IMR-90 (cell line): ENCODE data around the gene PAM16. TPM values are rescaled to one million over a fixed set of nuclear protein-coding genes. Genes with fewer than 3 reads are reported as not detected.
A peak's percentile ranks its signal among the peaks of the same experiment; 100 is the strongest.

Source experiments
- ATAC-seq: fragments of 200-7000 bp; cut with Tn5 transposase; 2 replicates; pipeline ENCODE4 v1.9.1; 2020; ENCODE audit warnings: low read depth, mild to moderate bottlenecking, moderate library complexity
- BruUV-seq: library from RNA; stranded (reverse); fragments of 400-500 nt; replicated peaks from 2 replicates; lab custom pipeline; 2021; lab: Mats Ljungman, UMichigan
- CTCF ChIA-PET: fragments of 300-600 bp; formaldehyde crosslinking; extraction: SDS; loops from one replicate; lab custom pipeline; 2021; ENCODE audit warnings: antibody characterized with exemption; lab: Yijun Ruan, JAX
- POLR2A ChIA-PET: fragments of 300-600 bp; sonication (Branson Sonifier 250); formaldehyde crosslinking; loops from one replicate; lab custom pipeline; 2022; ENCODE audit warnings: antibody characterized with exemption; ENCODE audit not compliant: unreplicated experiment; lab: Charles Lee
- DNase-seq: peaks from one replicate; pipeline ENCODE4 v3.0.0; 2013
- H2AFZ ChIP-seq: replicated peaks from 2 replicates; pipeline ENCODE3; 2013; ENCODE audit warnings: low read length, mild to moderate bottlenecking; ENCODE audit not compliant: poor library complexity
- H2AK5ac ChIP-seq: 2 replicates; pipeline ENCODE4 v1.6.1; 2013; ENCODE audit warnings: low read depth, low read length, inconsistent platforms
- H2AK9ac ChIP-seq: replicated peaks from 2 replicates; pipeline ENCODE3; 2013; ENCODE audit warnings: mild to moderate bottlenecking, low read depth, low read length, moderate library complexity; ENCODE audit not compliant: poor library complexity
- H2BK120ac ChIP-seq: 2 replicates; pipeline ENCODE4 v1.6.1; 2013; ENCODE audit warnings: low read depth, low read length, inconsistent platforms
- H2BK15ac ChIP-seq: 3 replicates; pipeline ENCODE4 v1.6.1; 2013; ENCODE audit warnings: low read depth, low read length, inconsistent platforms
- H2BK20ac ChIP-seq: 2 replicates; pipeline ENCODE4 v1.6.1; 2013; ENCODE audit warnings: low read depth, mild to moderate bottlenecking, inconsistent platforms, low read length, moderate library complexity
- H2BK5ac ChIP-seq: 2 replicates; pipeline ENCODE4 v1.6.1; 2013; ENCODE audit warnings: mild to moderate bottlenecking, low read depth, low read length, inconsistent platforms; ENCODE audit not compliant: poor library complexity, severe bottlenecking
- H3K14ac ChIP-seq: replicated peaks from 2 replicates; pipeline ENCODE4 v1.6.1; 2013; ENCODE audit warnings: low read depth, low read length, inconsistent platforms
- H3K18ac ChIP-seq: 2 replicates; pipeline ENCODE4 v1.6.1; 2013; ENCODE audit warnings: low read depth, low read length, control low read depth
- H3K23ac ChIP-seq: 2 replicates; pipeline ENCODE4 v1.6.1; 2013; ENCODE audit warnings: low read depth, low read length, inconsistent platforms
- H3K27ac ChIP-seq: 2 replicates; pipeline ENCODE4 v1.5.1; 2013; ENCODE audit warnings: mild to moderate bottlenecking, control low read depth, low read length; ENCODE audit not compliant: insufficient read depth
- H3K27me3 ChIP-seq: 2 replicates; pipeline ENCODE4 v1.6.1; 2013; ENCODE audit warnings: low read length; ENCODE audit not compliant: control insufficient read depth, insufficient read depth
- H3K36me3 ChIP-seq: 2 replicates; pipeline ENCODE4 v1.6.1; 2013; ENCODE audit warnings: low read length, mixed read lengths; ENCODE audit not compliant: control insufficient read depth, insufficient read depth
- H3K4ac ChIP-seq: 2 replicates; pipeline ENCODE4 v1.6.1; 2013; ENCODE audit warnings: low read depth, low read length, inconsistent platforms
- H3K4me1 ChIP-seq: 2 replicates; pipeline ENCODE4 v1.6.1; 2013; ENCODE audit warnings: low read length, mixed read lengths; ENCODE audit not compliant: control insufficient read depth, insufficient read depth
- H3K4me2 ChIP-seq: 2 replicates; pipeline ENCODE4 v1.6.1; 2013; ENCODE audit warnings: low read depth, mild to moderate bottlenecking, control low read depth, low read length, moderate library complexity
- H3K4me3 ChIP-seq: 2 replicates; pipeline ENCODE4 v1.5.1; 2013; ENCODE audit warnings: low read depth, mild to moderate bottlenecking, control low read depth, low read length, moderate library complexity; ENCODE audit not compliant: insufficient read depth
- H3K56ac ChIP-seq: 2 replicates; pipeline ENCODE4 v1.6.1; 2013; ENCODE audit warnings: low read length, inconsistent platforms; ENCODE audit not compliant: insufficient read depth; ENCODE audit errors: extremely low read depth
- H3K79me1 ChIP-seq, 2 experiments: 2 replicates each; pipeline ENCODE4 v1.6.1; 2013; ENCODE audit warnings: low read length in 2 of 2, inconsistent platforms in 1 of 2, low read depth in 1 of 2
- H3K9ac ChIP-seq: 2 replicates; pipeline ENCODE4 v1.6.1; 2013; ENCODE audit warnings: low read depth, low read length, control low read depth
- H3K9me1 ChIP-seq: 2 replicates; pipeline ENCODE4 v1.6.1; 2013; ENCODE audit warnings: low read length, inconsistent platforms; ENCODE audit not compliant: insufficient read depth
- H3K9me3 ChIP-seq: 2 replicates; pipeline ENCODE4 v1.6.1; 2013; ENCODE audit warnings: low read length; ENCODE audit not compliant: control insufficient read depth, insufficient read depth
- H4K20me1 ChIP-seq: 2 replicates; pipeline ENCODE4 v1.6.1; 2013; ENCODE audit warnings: low read length, inconsistent platforms; ENCODE audit not compliant: insufficient read depth
- H4K5ac ChIP-seq: 2 replicates; pipeline ENCODE4 v1.6.1; 2013; ENCODE audit warnings: mild to moderate bottlenecking, low read depth, low read length, control low read depth
- H4K8ac ChIP-seq, 2 experiments: 2 replicates each; pipeline ENCODE4 v1.6.1; 2013; ENCODE audit warnings: low read depth in 2 of 2, low read length in 2 of 2, control low read depth in 1 of 2, inconsistent platforms in 1 of 2
- H4K91ac ChIP-seq: 2 replicates; pipeline ENCODE4 v1.6.1; 2013; ENCODE audit warnings: low read depth, low read length, inconsistent platforms; ENCODE audit not compliant: insufficient read depth
- ELK1 ChIP-seq: fragments of 150-350 bp; IDR thresholded peaks from 2 replicates; pipeline ENCODE4 v1.6.1; 2016; ENCODE audit warnings: low read depth, mild to moderate bottlenecking, low read length, moderate library complexity, borderline replicate concordance
- MAFK ChIP-seq: IDR thresholded peaks from 2 replicates; pipeline ENCODE4 v1.6.1; 2012; ENCODE audit warnings: low read depth, low read length, improper control_type of control experiment
- MAZ ChIP-seq: IDR thresholded peaks from 2 replicates; pipeline ENCODE4 v1.6.1; 2012; ENCODE audit warnings: low read depth, mild to moderate bottlenecking, low read length, improper control_type of control experiment, moderate library complexity, borderline replicate concordance
- WGBS, 2 experiments: methylation state at CpG; one replicate each; pipeline versions ENCODE4 v1.1.5 to v1.1.7; 2013; ENCODE audit warnings: missing lambda C conversion rate in 2 of 2; ENCODE audit not compliant: insufficient read length in 1 of 2; ENCODE audit errors: extremely low coverage in 2 of 2; 5-methylcytosine and 5-hydroxymethylcytosine counted together
- dilution Hi-C: fragments of 300-500 bp; cut with HindIII; formaldehyde crosslinking; loops from one replicate; pipeline ENCODE4 v1.14.3; 2018; ENCODE audit warnings: low sequenced_read_pairs; ENCODE audit not compliant: unreplicated experiment
- in situ Hi-C: fragments of 300-500 bp; cut with MboI; formaldehyde crosslinking; loops from 3 replicates; pipeline ENCODE4 v1.14.3; 2019; ENCODE audit warnings: low sequenced_read_pairs, inconsistent platforms, mixed read lengths
- intact Hi-C: fragments of 100-400 bp; cut with micrococcal nuclease; formaldehyde crosslinking; loops from 2 replicates; pipeline ENCODE4 v1.10.0; 2022
- polyA plus RNA-seq, 3 experiments: library from polyadenylated mRNA; depleted of rRNA; stranded (reverse); fragments of >200 nt; gene quantifications; 2 replicates each; pipeline ENCODE4 v1.2.3, GENCODE V29; 2012; ENCODE audit warnings: low replicate concordance in 1 of 3
- total RNA-seq: library from RNA; depleted of rRNA; stranded (reverse); fragments of >200 nt; gene quantifications from 2 replicates; pipeline ENCODE4 v1.2.3, GENCODE V29; 2012

PAM16 gene
- total and polyA plus RNA-seq, 2 of the 4 experiments (the other 2 are of a cell fraction), result 17.9 to 48.4 TPM

- no peak for TF ChIP-seq ELK1
Measured at GRCh38 chr16:4361033-4361943, 10.2 kb upstream of the PAM16 start (continued).

GRCh38 chr16:4360538-4361021, 9.5 kb upstream of the PAM16 start:
- CTCF ChIA-PET, result interaction anchor here (1.4 kb wide), 1 partner anchor 42 kb away, joined by 7 read pairs; no protein-coding TSS in a partner anchor
- H3K4ac ChIP-seq, result no peak overlapping the region
- DNase-seq (no peak), ATAC-seq (peak; percentile 70)
- no peak overlapping the region for H2AFZ ChIP-seq
- H3K9ac ChIP-seq, result no peak overlapping the region
- H2BK120ac ChIP-seq, result no peak overlapping the region
- peaks cover 6% of the 10 kb centered on the region; the same call in 1 of the 2 replicates for H3K36me3 ChIP-seq
- no peaks in the 10 kb centered on the region for H3K9me3 ChIP-seq
- POLR2A ChIA-PET, result no interaction called here
- peaks cover 1% of the 10 kb centered on the region; the same call in 1 of the 2 replicates for H3K4me1 ChIP-seq
- H3K14ac ChIP-seq, result no peak overlapping the region
- TF ChIP-seq MAFK (no peak), MAZ (peak; percentile 12; the same call in 1 of the 2 replicates)
- H2BK5ac ChIP-seq, result no peak overlapping the region
- no peaks in the 10 kb centered on the region for H3K9me1 ChIP-seq
- H3K18ac ChIP-seq, result no peak overlapping the region
- no peaks in the 10 kb centered on the region for H3K79me1 ChIP-seq
- no peak overlapping the region for H2BK15ac ChIP-seq
- H3K23ac ChIP-seq, result no peak overlapping the region
- peaks cover 4% of the 10 kb centered on the region; the same call in 1 of the 2 replicates for H4K20me1 ChIP-seq
- H2AK9ac ChIP-seq, result peak overlapping the region; percentile 55
- H4K91ac ChIP-seq, result no peak overlapping the region
- in situ Hi-C loops, result loop anchor here (5.0 kb wide), 1 partner anchor 37 kb away; no protein-coding TSS in a partner anchor
- intact Hi-C loops, result no loop called here
- whole genome bisulfite sequencing, 2 experiments, result 72% methylated on average over 2 of the region's 11 CpGs; no CpG with 5 or more reads in 1 of the 2 experiments
- H3K27ac ChIP-seq, result no peak overlapping the region
- no peak overlapping the region for H3K56ac ChIP-seq
- BruUV-seq, result no TSS peak
- no peak overlapping the region for H3K4me3 ChIP-seq
- dilution Hi-C loops, result no loop called here
- no peak overlapping the region for H4K8ac ChIP-seq
- no peak overlapping the region for H4K5ac ChIP-seq
- H2BK20ac ChIP-seq, result no peak overlapping the region
- H3K27me3 ChIP-seq, result no peaks in the 10 kb centered on the region
- no peak overlapping the region for H3K4me2 ChIP-seq
- H2AK5ac ChIP-seq, result 0 out of 2 replicates have a peak overlapping the region, but pooled peaks have one; percentile 23
